LoVo (cell line): ENCODE results near the gene CBFB.

Source experiments
- DNase-seq: peaks from one replicate; pipeline ENCODE4 v3.0.0-alpha.2; 2016; ENCODE audit warnings: low spot score

Gene CBFB

DNA sequence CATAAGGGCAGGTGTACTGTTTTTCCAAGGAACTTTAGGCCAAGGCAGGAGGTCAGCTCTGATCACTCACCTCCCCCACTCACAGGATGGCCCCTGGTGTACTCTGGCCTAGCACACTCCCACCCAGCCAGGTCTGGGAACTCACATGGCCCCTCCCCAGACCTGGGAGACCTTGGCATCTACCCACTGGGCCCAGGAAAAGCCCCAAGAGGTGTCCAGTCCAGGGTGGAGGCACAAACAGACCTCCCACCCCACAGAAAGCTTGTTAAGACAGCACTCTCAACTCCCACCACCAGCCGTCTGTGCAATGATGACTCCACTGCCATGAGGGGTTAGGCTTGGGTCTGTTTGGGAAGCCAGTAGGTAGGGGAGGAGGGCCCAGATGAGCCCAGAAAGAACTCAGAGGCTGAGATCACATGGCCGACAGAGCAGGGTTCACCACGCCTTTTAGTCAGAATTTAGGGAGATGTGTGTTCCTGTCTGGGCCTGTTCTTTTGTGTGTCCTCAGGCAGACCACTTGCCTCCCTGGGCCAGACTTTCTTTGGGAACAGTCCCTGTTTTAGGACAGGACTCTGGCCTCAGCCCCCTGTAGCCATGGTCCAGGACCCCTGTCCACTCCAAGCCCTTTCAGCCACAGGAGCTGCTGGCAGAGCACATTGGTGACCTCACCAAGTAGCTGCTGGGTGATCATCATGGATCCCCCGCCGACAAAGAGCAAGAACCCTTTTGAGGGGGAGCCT, 12.1 kb upstream of the CBFB start:
- no peak for DNase-seq

GRCh38 chr16:67017421-67017750, 11.6 kb upstream of the CBFB start:
- DNase-seq: no peak

DNA sequence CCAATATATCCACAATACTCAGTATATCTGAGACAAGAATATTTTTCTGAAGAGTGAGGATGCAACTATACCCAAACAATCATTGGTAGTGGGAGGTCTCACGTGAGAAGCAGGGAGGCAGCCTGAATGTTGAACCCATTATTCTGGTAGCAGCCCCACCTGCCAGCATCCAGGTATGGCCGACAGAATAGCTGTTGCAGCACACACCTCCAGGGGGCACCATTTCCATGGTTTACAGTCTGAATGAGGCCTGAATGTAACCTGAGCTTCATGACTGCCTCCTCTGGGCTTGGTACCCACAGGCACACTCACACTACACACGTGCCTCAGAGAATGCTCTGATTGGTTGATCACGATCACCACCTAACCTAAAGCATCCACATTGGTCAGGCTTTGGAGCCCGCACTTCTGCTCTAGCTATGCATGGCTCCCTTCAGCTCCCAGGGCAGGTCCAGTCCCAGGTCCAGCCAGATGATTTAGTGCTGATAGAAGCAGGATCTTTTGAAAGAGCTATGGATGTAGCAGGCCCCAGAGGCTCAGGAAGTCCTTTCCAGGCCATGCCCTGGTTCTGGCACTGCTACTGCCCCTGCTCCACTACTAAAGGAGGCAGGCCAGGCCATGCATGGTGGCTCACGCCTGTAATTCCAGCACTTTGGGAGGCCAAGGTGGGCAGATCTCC, 11.0 kb upstream of the CBFB start:
- DNase-seq: peak; percentile 71

DNA sequence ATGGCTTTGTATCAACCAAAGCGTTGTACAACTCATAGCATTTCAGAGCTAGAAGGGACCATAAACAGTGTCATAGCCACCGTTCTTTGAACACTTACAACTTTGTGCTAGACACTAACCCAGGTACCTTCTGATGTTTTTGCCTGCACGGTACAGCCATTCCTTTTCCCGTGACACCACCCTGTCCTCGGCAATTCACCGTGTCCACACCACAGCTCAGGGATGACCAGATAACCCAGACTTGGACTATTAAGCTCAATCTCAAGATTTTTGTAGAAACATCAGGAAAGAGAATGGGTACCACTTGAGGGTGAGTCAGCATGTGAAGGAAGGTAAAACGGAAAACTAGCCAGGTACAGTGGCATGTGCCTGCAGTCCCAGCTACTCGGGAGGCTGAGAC, 9.8 kb upstream of the CBFB start:
- no peak for DNase-seq

DNA sequence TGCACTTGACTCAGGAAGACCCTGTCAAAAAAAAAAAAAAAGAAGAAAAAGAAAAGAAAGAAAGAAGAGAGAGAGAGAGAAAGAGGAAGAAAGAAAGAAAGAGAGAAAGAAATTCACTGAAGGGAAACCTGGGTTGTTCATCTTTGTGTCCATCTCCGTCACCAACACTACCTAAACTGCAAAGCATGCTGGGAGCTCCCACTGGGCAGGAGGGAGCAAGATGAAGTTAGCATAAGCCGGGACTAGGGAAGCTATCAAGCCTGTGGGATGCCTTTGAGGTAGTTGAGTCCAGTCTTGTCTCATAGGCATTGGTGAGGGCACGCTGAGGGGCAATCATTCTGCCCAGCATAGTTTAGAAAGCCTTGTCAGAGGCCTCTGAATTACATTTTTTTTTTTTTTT, 7.6 kb upstream of the CBFB start:
- DNase-seq: no peak

DNA sequence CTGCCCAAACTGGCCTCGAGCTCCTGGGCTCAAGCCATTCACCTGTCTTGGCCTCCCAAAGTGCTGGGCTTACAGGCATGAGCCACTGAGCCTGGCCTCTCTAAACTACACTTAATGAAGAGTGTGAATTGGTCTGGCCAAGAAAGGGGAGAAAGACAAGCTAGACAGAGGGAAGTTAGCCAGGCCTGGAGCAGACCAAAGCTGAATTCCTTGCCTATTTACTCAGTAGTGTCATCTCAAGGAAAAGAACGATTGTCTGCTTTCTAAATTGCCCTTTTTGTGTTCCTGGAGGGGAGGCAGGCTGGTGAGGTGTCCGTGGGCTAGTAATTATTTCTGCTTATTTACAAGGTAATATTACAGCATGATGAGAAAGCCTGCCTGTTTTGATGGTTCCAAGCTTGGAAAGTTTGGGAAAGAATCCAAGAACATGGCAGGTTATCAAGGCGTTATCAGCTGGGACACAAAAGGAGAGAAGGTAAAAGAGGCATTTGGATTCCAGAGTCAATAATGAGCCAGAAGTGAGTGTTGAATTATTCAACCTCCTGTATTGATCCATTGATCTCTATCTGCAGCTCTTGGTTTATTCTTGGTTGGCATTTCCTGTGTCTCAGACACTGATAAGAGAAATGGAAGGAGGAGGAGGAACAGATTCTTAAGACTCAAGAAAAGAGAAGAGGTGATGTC, 6.3 kb upstream of the CBFB start:
- DNase-seq: no peak

- no peak for DNase-seq
Observed at GRCh38 chr16:67023689-67024088, 5.3 kb upstream of the CBFB start.

- DNase-seq: no peak
Observed at GRCh38 chr16:67024384-67025209, 4.4 kb upstream of the CBFB start.

DNA sequence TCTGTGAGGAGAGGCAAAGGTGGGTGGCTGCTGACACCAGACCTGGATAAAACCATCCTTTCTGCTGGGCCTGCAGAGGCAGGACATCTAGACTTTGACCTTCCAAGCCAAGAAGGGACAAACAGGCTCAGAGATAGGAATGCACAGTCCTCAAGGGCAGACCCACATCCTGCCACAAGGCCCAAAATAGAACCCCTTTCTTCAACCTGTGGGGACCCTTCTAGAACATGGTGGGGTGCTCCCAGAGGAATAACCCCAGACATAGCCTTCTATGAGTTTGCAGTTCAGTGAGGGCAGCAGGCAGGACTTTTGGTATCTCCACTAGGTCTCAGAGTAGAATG, 3.8 kb upstream of the CBFB start:
- DNase-seq: no peak

DNA sequence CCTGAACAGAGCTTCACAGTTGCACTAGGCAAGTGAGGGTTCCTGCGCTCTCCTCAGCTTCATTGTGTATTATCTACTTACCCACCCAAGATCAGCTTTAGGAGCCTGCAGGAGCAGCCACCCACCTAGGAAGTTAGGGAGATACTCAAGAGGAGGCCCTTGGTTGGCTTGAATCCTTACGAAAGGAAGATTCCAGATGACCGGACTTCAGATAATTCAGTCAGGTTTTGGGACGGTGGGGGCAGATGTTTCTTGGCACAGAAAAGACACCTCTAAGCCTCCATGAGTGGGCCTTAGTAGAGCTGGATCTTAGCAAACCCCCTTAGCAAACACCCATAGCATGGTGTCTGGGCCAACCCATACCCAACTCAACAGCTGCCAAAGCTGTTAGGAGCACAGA, 2.4 kb upstream of the CBFB start:
- no peak for DNase-seq

DNA sequence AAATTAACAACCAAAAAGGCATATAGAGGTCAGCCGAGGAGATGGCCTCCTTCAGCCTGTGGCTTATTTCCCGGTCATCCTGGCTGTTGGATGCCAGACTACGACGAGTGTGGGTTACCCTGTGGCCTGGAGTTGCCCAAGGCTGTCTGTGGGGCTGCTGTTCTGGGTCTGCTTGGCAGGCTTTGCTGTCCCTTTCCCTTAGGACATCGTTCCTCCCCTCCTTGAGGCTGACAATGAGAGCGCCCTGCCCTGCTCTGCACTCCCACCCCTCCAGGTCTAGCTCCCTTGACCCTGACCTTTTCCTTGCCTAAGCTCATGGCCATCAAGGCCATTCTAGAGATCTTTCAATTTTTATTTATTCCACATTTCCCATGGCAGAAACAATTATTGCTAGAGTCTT, 1.9 kb upstream of the CBFB start:
- no peak for DNase-seq

DNA sequence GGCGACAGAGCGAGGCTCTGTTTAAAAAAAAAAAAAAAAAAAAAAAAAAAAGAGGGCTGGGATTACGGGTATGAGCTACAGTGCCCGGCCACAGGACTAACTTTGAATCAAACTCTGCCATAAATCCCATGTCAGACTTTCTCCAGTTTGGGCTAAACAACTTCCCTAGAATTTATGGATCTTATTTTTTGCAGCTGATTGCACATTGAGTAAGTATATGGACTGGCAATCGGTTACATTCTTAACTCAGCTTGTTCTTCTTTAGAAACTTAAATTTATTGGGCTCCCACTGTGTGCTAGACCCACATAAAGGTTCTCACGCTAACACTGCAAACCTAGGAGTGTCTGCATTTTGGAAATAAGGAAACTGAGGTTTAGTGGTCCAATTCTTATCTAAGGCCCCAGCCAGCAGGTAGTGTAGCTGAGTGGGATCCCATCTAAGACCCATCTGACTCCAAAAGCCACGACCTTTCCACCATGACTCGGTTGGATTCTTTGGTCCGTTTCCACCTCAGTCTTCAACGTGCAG, 718 bp upstream of the CBFB start:
- no peak for DNase-seq

DNA sequence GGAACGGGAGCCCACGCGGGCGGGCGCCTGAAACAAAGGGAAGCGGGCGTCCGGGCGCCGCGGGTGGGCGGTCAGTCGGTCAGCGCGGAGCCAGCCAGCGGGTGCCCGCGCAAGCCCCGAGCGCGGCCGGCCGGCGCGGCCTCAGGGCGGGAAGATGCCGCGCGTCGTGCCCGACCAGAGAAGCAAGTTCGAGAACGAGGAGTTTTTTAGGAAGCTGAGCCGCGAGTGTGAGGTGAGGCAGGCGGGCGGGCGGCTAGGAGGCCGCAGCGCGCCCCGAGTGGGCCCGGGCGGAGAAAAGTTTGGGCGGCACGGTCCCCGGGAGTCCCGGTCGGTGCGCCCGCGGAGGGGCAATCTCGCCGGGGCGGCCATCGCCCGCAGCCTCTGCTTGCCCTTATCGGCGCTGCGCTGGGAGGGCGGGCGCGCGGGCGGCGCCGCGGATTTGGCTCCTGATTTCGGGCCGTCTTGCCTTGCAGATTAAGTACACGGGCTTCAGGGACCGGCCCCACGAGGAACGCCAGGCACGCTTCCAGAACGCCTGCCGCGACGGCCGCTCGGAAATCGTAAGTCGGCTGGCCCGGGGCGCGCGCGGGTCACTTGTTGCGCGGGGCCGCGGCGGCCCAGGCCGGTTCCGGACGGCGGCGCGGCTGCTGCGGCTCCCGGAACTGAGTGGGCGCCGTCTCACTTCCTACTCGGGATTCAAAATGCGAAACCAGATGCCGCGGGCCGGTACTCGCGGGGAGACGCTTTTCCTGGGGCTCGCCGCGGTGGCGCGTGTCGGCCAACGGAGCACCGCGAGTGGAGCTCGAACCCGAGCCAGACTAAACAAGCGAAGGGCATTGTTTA, 526 bp downstream of the CBFB start:
- DNase-seq: peak; percentile 9

DNA sequence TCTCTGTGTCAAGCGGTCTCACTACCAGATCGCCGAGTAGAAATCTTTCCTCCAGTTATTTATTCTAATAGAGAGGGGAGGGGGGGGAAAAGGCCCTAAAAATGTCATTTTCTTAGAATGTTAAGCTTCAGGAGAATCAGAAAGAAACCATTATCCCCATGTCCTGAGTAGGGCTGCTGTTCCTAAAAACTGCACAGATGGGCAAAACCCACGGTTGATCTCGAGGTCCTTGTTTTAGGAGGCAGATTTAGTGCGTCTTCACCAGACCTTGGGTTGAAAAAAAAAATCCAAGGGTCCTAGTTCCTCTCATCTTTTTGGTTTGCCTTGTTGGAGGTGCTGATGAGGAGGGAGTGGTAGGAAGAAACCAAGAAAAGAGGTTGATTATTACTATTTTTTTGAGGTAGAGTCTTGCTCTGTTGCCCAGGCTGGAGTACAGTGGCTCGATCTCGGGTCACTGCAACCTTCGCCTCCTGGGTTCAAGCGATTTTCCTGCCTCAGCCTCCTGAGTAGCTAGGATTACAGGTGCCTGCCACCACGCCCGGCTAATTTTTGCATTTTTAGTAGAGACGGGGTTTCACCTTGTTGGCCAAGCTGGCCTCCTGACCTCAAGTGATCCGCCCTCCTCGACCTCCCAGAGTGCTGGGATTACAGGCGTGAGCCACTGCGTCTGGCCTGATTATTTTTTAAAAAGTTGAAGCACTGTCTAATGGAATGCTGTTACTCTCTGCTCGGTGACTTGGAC, 1.4 kb downstream of the CBFB start:
- no peak for DNase-seq

DNA sequence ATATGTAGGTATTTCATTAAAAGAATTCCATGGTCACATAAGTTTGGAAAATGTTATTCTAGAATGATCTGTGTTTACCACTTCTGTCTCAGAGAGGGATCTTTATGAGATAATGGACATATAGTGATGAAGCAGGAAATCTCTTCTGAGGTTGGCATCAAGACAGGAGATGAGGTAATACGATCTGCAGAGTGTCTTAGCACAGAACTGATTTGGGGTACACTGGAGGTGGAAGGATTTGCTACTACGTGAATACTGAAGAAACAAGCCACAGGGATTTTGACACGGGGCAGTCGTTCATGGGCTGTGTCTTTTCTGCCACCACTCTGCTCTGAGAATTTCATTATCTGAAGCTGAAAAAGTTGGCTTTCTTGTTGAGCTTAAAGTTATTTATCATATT, 5.5 kb downstream of the CBFB start:
- DNase-seq: no peak

- no peak for DNase-seq
Observed at GRCh38 chr16:67035364-67035763, 6.4 kb downstream of the CBFB start.

DNA sequence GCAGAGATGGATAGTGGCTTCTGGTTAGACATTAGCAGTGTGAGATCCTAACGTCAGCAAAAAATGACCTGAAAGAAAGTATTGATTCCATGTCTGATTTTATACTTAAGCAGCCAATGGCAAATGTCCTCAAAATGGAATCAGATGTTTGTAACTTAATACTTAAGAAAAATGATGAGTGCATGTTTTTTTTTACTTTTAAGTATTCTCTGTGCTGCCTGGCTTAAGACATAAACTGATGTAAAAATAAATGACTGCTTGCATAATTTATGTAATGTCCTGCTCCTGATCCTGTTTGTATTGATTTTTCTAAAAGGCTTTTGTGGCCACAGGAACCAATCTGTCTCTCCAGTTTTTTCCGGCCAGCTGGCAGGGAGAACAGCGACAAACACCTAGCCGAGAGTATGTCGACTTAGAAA, 7.4 kb downstream of the CBFB start:
- no peak for DNase-seq

DNA sequence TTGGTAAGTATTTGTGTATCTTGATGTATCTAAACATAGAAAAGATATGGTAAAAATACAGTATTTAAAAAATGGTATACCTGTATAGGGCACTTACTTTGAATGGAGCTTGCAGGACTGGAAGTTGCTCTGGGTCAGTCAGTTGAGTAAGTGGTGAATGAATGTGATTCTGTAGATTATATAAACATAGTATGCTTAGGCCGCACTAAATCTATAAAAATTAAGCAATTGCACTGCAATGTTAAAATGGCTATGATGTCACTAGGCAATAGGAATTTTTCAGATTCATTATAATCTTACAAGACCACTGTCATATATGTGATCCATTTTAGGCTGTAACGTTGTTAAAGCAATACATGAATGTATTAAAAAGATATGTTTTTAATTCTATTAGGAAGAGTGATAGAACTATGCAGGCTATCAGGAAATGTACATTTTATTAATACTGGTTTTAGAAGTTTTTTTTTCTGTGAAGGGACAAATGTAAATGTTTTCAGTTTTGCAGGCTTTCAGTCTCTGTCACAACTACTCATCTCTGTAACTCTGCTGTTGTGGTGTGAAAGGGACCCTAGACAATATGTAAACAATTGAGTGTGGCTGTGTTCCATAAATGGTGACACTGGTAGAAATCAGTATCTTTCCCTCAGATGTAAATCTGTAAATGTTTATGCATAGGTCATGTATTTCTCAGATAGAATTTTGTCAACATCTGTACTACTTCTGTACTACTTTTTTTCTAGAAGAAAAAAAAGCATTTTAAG, 10.5 kb downstream of the CBFB start:
- DNase-seq: no peak

DNA sequence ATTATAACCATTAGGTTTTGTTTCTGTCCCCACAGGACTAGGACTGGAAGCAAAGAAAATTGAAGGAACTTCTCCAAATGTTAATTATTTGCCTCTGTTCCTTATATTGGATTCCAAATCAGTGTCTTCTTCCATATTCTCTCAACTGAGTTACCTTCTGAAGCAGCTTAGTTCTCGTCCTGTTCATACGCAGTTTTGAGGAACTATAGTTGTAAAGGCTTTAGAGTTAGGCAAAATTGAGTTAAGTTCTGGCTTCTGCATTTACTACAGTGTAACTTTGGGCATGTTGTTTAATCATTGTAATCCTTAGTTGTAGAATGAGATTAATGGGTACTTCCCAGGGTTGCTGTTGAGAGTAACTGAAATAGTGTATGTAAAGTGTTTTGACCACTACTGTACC, 11.2 kb downstream of the CBFB start:
- no peak for DNase-seq

- no peak for DNase-seq
Observed at GRCh38 chr16:67040906-67041305, 12.0 kb downstream of the CBFB start.
